Hippocampal formation (tissue), 2 donors: ENCODE data around the gene DEPDC7.
"Not testable (repeated sequence)": the region's sequence is repeated elsewhere in the genome, so short reads cannot be mapped to it uniquely, and the experiment has no call there.

Source experiments
- DNase-seq, 2 donors: peaks; one replicate each; lab custom pipeline; 2025; lab: John Stamatoyannopoulos, UW

The DEPDC7 gene

DNA sequence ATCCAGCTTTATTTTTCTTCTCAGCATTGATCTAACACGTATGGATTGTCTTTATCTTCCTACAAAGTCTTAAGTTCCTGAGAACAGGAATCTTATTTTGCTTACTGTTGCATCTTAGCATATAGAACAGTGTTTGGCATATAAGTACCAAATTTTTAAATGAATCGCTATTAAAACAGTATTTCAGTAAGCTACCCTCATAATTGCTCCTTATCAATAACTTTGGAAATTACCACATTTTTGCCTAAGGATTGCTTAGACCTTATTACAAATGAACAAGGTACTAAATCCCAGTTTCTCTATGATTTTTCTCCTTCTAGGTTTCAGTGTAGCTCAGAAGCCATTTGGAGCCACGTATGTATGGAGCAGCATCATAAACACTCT lies 9.7 kb downstream of the DEPDC7 start:
- DNase-seq: no peak

GRCh38 chr11:33027233-33027632 lies 11.6 kb downstream of the DEPDC7 start:
- no peak for DNase-seq

GRCh38 chr11:33027846-33028536 lies 12.3 kb downstream of the DEPDC7 start:
- DNase-seq: peak in 1 of 2 donors; percentile 18

DNA sequence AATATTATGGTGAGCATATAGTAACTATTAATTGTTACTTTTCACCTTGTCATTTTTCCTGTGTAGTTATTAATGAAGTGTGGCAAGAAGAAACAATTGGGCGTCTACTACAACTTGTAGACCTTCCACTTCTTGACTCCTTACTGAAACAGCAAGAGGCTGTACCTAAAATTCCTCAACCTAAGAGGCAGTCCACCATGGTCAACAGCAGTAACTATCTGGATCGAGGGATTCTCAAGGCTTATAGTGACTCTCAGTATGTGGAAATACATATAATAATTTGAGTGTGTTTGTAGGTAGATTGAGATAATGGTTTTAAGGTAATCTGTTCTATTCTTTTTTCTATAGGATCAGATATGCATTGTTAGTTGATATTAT lies 12.8 kb downstream of the DEPDC7 start:
- DNase-seq: no peak

DNA sequence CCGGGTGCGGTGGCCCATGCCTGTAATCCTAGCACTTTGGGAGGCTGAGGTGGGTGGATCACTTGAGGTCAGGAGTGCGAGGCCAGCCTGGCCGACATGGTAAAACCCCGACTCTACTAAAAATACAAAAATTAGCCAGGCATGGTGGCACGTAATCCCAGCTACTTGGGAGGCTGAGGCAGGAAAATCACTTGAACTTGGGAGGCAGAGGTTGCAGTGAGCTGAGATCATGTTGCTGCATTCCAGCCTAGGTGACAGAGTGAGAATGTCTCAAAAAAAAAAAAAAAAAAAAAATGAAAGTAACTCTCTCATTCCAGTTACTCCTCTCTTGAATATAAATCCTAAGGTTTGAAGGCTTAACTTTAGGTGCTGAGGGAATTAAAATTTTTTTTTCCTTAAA lies 13.5 kb downstream of the DEPDC7 start:
- DNase-seq: not testable (repeated sequence)

DNA sequence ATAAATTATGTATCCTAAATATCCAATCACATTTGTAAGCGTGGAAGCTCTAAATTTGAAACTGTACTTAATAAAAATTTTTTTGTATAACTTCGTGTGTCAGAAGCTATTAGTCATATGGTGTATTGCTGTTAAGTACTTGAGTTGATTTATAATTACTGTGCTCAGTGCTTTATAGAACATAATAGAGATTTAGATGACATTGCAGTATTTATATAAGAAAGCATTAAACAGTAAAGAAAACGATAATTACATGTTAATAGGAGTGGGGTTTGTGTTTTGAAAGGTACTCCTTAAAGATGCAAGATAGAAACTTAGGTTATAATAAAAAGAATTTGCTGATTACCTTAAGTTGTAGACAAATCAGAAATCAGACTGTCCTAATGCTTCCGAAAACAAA lies 17.8 kb downstream of the DEPDC7 start:
- no peak for DNase-seq

DNA sequence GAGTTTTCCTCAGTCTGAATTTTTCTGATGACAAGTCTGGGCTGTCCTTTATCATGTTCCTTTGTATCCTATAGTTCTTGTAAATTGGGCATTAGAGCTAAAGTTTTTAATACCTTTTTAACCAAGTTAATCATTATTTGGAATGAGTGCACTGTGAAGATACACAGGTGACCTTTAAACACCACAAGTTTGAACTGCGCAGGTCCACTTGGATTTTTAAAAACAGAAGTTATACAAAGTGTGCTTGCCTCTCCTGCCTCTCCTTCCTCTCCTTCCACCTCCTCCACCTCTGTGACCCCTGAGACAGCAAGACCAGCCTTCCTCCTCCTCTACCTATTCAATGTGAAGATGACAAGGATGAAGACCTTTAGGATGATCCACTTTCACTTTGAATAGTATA lies 19.3 kb downstream of the DEPDC7 start:
- DNase-seq: no peak

DNA sequence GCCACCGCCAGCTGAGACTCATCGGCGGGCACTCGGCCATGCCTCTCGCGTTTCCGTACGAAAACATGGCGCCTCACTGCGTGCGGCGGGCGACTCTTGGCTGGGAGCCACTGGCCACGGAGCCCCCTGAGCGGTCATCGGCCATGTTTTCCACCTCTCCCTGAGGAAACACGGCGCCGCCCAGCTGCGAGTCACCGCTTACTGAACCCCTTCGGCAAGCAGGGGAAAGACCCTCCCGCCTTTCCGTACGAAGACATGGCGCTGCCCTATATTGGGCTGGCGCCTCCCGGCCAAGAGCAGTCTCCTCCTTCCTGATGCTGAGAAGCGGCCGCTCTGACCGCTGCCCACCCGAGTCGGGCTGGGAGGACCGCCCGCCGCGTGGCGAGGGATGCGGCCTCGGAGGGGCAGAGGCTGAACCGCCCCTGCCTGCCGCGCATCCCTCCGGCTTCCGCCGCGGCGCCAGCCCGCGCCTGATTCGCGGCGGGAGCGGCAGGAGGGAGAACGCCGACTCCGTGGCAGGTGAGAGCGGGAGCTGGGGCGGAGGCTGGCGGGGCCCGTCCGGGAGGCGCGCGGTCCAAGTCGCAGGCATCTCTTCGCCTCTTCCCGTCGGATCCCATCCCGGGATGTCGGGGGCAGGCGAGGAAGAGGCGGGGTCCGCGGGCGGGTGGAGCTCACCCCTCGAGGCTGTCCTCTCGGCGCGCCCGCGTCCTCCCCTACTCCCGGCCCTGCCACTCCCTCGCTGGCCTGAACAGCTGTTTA lies 23.8 kb downstream of the DEPDC7 start, which contains the start of gene TCP11L1:
Gene TCP11L1, plus strand, starts transcription at position 299 of the 759 bp plus-strand sequence. CDS start 4,202 bp downstream, outside the sequence.
- peak; percentile 93 to 94 for DNase-seq

- no peak for DNase-seq
Observed at GRCh38 chr11:33040033-33040861, 24.6 kb downstream of the DEPDC7 start.

DNA sequence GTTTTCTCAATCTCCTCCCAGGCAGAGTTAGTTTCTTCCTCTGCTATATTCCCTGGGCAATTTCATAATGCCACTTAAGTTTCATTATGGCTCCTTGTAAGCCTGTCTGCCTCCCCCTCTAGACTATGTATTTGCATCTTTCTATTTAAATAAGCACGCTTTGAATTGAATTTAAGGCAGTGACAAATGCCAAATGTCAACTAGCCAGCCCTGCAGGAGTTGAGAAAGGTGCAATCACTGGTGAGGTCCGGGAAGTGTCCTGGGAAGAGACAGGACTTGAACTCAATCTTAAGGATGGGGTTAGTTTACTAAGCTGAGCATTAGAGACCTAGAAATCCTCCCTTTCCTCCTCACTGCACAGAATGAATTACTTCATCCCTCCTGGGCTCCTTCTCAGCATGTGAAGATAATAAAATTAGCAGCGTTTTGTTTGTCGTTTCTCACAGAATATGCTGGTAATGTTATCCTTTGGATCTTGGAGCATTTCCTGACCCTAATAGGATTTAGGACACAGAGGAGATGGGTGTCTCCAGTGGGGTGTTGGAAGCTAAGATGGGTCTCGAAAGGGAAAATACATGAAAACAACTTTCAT lies 25.3 kb downstream of the DEPDC7 start:
- no peak for DNase-seq

DNA sequence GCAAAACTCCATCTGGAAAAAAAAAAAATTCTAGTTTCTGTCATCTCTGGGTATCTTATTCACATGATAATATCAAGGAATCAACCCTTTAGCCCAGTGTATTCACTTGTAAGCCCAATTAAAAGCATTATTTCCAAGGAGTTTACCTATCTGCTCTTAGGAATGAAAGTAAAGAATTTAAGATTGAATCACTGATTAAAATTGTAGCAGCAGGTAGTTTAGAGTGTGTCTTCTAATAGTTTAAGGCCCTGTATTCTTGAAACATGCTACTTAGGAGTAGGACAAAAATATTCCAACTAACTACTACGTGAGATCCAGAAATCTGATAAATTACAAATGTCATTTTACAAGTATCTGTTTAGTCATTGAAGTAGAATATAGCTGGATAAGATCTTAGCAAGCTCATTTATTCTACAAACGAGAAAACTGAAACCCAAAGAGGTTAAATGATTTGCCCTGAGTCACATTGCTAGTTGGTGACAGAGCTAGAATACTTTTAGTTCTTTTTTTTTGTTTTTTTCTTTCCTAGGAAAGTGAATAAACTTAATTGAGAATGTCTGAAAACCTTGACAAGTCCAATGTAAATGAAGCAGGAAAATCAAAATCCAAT lies 27.6 kb downstream of the DEPDC7 start:
- DNase-seq: no peak

DNA sequence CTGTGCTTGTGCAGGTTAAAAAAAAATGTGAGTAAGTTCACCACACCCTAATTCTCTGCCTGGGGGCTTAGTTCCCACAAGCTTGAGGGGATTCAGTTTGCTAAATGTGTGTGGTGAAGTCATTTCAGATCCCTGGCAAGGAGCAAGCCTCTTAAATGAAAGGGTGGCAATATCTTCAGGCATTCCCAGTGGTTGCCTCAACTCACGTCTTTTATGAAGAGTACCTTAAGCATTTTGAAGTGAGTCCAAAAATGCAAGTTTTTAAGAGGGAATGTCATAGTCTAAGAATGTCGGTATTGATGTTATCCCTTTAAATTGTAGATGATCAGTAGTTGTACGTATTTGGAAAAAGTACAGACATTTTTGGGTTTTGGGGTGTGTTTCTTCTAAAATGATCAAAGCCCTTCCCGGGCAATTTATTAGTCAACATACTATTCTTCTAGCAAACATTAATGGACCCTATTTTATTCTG lies 28.6 kb downstream of the DEPDC7 start:
- DNase-seq: no peak

- no peak for DNase-seq
Observed at GRCh38 chr11:33045551-33046255, 30.0 kb downstream of the DEPDC7 start.

GRCh38 chr11:33048701-33049100 lies 33.0 kb downstream of the DEPDC7 start:
- DNase-seq: peak in 1 of 2 donors; percentile 7

- not testable (repeated sequence) for DNase-seq
Observed at GRCh38 chr11:33049565-33050408, 34.1 kb downstream of the DEPDC7 start.

DNA sequence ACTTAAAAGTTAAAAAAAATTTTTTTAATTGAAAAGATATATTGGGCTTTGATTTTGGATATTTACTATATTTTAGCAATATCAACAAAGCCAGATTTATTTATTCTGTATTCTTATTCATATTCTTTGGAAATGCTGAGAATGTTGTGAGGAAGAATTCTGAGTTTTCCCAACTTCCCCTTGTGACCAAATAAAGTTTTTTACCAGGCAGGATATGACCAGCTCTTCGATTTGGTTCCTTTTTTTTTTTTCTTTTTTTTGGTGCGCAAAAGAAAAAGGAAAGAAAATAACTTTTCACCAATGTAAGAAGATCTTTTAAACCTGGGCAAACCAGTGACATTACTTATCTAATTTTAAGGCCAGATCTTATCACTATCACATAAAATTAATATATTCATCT lies 36.6 kb downstream of the DEPDC7 start:
- no peak for DNase-seq

- no peak for DNase-seq
Observed at GRCh38 chr11:33055375-33055774, 39.7 kb downstream of the DEPDC7 start.

- no peak for DNase-seq
Observed at GRCh38 chr11:33057284-33057683, 41.6 kb downstream of the DEPDC7 start.

DNA sequence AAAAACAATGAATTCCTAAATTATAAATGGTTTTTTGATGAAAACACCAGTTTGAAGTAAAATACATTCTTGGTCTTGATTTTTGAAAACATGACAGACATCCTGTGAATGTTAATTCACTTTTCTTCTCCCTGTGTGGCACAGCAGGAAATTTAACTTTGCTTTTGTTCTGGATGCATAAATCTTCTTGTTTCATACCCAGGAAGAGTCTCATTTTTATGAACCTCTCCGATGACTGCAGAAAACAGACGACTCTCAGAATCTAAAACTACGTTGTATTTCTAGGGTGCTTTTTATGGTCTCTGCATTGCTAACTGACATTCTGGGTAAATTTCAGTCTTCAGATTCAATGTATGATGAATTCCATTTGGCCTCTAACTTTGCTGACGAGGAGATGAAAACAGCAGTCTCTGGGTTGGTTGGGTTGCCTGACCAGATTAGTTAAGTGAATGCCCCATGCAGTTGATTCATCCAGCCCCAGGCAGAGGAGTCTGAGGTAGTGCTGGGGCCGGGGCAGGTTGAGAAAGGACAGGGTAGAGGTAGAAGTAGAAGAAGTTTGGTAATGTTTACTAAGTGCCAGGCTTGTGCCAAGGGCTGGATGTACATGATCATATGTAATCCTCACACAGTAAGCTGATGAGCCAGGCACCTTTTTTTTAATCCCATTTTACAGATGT lies 43.8 kb downstream of the DEPDC7 start:
- no peak for DNase-seq
